ENCODE data around the gene TMEM208.

TMEM208 gene

DNA sequence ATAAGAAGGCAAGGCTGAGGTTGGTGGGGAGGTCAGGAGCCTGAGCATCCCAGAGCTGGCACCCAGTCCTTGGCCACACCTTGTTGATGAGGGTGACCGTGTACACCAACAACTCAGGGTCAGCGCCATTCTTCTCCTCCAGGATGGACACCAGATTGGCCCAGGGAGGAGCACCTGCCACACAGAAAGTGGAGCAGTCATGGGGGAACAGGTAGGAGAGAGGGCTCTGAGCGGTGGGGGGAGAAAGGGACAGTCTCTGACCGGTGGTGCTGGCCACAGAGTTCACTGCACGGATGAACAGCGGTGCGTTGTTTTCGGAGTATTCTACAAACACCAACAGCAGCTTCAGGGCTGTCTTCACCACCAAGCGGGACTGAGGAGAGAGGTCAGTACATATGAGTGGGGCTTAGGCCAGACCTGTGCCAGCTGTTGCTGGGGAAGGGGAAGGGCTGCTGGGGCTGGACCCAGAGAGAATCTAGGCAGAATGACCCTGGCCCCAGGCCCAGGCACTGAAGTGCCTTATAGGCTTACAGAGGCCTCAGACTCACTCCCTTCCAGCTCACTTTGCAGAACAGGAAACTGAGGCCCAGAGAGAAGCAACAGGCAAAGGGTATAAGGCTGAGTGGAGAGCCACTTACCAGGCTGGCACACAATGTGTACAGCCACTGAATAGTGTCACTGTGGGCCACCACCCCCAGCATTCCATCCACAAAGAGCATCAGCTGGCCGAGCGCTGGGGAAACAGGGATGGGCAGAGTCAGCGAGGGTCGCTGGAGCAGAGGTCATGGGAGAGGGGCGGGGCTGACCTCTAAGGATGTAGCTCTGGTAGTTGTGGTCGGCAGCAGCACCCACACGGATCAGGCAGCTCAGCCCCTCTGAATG, 10.7 kb downstream of the TMEM208 start:
- DNase-seq (ENCODE audit: low read depth in 2 of 2), result no peak

DNA sequence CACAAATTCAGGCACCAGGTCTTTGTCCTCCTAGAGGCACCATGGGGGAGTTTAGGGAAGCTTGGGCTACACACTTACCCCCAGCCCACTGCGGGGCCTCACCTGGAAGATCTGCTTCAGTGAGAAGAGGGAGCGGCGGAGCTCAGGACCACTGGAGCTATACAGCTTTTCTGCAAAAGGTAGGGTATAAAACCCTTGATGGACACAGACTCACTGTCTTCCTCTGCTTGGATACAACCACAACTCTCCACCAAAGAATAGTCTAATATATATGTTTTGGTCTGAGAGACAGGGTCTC, 11.3 kb downstream of the TMEM208 start:
- DNase-seq (ENCODE audit: low read depth in 2 of 2), result no peak

DNA sequence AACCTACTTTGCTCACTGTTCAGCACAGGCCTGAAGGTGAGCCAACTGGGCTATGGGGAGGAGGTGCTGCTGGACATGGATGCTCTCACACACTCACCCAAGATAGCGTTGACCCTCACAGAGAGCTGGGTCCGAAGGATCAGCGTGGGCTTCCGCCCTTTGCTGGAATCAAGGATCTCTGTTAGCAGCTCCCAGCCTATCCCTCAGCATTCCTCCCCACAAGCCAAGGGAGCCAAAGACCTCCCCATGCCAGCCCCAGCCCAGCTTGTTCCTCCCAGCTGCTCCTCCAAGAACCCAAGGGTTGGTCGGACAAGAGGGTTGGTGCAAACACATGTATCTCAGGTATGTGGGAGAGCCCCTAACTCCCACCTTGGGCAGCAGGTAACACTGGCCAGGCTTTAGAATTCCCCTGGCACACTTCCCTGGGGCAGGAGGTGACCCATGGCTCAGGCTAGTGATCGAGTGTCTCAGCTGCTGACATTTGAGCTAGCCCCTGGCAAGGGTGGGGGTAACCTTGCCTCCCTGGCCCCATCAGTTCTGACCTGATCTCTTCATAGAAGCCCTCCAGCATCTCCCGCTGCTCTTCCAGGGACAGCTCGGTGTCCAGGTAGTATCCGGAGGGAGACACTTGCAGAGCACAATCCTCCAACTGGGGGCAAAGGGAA, 12.0 kb downstream of the TMEM208 start:
- no peak for DNase-seq (ENCODE audit: low read depth in 2 of 2)

DNA sequence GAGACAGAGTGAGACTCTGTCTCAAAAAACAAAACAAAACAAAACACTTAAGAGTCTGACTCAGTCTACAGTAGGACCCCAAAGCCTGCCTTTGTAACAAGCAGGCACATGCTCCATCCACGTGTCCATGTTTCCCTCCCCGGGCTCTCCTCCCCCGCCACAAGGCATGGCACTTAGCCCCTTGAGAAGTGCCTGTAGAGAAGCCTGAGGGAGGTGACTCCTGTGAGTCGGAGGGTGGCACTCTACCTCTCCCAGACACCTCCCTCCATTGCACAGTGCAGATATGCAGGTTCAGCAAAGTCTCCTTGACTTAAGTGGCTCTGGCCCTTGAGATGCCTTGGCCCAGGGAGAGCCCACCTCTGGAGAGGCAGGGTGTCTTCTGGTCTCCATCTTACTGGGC, 13.6 kb downstream of the TMEM208 start:
- no peak for DNase-seq (ENCODE audit: low read depth in 2 of 2)

DNA sequence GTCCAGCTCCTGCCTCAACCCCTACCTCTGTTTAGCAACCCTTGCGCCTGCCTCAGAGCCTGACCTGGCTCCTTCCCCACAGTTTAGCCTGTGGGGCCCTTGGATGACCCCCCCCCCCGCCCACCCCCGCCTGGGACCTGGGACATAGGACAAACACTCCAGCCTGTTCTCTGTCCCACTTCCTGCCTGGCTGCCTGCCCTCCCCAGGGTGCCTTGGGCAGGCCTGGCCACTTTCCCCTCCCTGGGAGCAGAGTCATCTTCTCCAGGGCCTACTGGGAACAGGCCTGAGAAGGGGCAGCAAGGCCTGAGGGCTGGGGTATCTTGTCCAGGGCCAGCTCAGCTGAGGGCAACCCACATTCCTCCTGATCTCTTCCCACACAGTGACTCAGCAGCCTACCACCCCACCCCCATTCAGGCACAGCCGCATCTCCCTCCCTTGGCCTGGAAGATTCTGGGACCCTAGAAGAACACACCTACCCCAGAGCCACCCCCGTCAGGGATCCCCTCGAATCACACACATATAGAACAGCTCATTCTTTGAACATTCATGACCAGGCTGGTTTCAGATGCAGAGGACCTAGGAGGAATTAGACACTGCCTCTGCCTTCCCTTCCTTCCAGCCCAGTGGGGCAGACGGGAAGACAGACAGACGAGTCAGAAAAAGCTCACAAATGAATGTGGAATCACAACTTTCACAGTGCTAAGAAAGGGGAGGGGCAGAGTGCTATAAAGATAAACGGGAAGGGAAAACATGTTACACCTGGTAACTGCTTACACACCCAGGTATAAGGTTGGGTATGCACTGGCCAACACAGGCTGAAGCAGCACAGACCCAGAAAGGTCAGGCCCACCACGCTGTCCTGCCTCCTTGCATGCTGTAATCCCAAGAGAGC, 14.3 kb downstream of the TMEM208 start:
- no peak for DNase-seq (ENCODE audit: low read depth in 2 of 2)

DNA sequence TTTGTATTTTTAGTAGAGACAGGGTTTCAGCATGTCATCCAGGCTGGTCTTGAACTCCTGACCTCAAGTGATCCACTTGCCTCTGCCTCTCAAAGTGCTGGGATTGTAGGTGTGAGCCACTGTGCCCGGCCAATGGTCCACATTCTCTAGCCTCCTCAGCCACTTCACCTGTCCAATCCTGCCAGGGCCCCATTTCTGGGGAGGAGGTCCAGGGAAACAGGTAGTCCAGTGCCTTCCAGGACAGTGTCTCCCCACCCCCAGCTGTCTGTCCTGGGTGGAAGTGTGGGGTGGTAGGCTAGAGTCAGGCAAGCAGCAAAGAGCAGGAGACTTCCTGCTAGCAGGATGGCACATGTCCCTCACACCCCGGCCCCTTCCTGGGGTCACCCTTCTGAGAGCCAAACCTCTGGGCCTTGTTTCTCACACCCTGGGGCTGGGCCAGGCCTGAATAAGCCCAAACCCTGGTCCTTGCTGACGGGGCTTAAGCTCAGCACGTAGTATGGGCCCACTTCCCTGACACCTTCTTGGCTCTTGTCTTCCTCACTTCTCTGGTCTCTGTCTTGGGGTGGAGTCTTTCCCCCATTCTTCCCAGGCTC, 15.3 kb downstream of the TMEM208 start:
- no peak for DNase-seq (ENCODE audit: low read depth in 2 of 2)

DNA sequence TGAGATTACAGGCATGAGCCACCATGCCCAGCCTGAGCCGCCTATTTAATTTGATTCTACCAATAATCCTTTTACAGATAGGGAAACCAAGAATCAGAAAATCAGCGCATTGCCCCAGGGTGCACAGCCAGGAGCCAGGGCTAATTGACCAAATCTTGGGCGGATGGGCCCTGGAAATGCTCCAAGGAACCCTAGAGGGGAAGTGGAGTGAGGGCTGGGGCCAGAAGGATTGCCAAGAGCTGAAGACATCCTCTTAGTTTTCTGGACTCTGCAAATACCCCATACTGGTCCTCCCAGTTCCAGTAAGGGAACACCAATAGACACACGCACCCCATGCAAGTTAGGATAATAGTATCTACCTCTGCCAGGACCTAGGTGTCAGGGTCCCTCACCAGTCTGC, 16.6 kb downstream of the TMEM208 start:
- DNase-seq (ENCODE audit: low read depth in 2 of 2), result no peak

DNA sequence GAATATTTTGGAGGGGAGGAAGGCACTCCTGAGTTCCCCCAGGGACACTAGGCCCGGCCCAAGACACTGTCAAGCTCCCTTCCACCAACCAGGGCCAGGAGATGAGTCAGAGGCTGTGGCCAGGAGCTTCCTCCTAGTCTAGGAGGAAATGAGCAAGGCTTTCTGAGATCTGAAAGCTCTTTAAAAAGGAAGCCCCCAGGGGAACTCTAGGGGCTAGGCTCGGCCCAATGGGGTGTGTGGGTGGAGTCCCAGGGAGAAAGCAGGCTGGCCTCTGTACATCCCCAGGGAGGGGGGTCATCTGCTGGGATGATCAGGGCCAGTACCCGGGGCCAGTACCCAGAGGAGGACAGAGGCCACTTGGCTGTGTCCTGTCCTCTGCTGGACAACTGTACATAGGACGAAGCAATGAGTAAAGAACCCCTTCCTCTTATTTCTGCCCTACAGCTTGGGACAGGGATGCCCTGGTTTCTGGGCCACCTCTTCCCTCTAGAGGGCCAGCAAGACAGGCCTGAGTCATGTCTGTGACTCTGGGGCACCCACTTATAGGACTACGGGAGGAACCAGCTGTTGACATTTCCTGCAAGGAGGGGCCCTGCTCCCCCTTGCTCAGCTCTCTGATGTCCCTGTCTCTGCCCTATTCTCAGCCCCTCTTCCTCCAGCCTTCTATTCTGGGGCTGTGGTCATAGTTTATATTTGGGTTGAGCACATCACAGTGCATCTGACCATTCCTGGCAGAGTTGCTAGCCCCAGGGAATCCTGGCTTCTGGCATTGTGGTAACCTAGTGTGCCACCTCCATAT, 17.7 kb downstream of the TMEM208 start:
- DNase-seq (ENCODE audit: low read depth in 2 of 2), result peak; percentile 58 to 64

DNA sequence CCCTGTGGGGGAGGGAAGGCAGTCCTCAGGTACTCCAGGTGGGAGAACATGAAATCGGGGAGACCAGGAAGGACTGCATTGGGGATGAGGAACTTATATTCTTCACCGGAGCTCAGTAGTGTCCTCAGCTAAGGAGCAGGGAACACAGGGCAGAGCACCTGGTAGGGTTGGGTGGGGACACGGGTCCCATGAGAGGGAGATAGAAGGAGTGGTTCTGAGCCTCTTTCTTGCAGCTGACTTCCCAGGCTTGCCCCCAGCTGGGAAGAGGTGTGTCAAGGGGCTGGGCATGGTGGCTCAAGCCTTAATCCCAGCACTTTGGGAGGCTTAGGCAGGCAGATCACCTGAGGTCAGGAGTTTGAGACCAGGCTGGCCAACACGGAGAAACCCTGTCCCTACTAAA, 18.3 kb downstream of the TMEM208 start:
- DNase-seq (ENCODE audit: low read depth in 2 of 2), result no peak

DNA sequence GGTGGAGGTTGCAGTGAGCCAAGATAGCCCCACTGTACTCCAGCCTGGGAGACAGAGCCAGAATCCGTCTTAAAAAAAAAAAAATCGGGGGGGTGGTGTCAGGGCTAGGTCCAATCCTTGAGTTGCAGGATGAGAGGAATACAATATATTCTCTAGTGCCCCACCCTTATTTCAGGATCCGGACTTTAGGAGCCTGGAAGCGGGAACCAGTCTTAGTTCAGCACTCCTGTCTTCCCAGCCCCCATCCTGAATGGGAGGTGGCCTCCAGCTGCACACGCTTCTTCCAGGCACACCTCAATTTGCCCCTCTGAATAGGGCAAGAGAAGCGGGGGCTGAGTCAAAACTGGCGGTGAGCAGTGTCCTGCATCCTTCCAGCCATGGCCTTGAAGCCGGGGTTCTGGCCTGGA, 18.7 kb downstream of the TMEM208 start:
- DNase-seq (ENCODE audit: low read depth in 2 of 2), result no peak

DNA sequence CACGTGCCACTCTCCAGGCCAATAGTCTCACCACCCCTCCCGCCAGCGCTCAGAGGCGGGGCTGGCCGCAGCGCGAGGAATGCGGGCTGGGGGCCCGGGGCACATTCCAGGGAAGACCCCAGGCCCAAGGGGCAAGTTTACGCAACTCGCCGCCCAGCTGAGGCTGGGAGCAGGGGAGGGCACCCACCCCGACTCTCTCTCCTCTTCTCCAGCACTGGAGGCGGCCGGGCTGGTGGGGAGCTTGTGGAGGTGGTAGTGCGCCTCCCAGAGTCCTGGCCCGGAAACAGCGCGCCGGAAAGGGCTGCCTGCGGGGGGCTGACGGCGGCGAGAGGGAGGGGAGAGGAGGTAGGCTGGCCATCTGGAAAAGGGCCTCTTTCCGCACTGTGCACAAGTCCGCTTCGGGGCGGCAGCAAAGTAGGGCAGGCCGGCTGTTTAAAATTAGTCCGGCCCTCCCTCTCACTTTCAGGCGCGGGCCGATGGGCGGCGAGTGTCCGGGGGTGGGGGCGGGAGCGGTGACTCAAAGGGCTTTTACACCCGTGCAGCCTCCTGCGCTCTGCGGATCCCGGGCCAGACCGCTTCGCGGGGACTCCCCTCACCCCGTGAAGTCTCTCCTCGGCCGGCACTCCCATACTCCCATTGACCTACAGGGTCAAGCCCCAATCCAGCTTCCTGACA, 19.3 kb downstream of the TMEM208 start:
- peak in 1 of 2 donors; percentile 32 for DNase-seq (ENCODE audit: low read depth in 2 of 2)

DNA sequence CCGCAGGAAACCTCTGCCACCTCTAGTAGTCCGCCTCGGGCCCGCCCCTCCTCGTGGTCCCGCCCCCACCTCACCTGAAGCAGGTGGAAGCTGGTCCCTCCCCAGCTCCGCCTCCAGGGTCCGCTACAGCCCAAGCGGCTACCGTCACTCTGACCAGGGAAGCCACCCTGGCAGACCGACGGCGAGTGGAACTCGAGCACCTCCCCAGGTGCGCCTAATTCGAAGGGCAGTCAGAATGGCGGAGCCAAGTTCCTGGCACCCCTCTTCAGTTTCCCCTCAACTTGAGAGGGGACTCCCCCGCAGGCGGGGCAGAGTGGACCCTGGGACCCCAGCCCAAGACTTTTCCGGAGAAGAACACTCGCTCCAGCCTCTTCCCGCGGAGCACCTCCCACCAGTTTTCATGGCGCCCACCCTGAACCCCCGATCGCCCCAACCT, 19.8 kb downstream of the TMEM208 start:
- peak in 1 of 2 donors; percentile 41 for DNase-seq (ENCODE audit: low read depth in 2 of 2)

DNA sequence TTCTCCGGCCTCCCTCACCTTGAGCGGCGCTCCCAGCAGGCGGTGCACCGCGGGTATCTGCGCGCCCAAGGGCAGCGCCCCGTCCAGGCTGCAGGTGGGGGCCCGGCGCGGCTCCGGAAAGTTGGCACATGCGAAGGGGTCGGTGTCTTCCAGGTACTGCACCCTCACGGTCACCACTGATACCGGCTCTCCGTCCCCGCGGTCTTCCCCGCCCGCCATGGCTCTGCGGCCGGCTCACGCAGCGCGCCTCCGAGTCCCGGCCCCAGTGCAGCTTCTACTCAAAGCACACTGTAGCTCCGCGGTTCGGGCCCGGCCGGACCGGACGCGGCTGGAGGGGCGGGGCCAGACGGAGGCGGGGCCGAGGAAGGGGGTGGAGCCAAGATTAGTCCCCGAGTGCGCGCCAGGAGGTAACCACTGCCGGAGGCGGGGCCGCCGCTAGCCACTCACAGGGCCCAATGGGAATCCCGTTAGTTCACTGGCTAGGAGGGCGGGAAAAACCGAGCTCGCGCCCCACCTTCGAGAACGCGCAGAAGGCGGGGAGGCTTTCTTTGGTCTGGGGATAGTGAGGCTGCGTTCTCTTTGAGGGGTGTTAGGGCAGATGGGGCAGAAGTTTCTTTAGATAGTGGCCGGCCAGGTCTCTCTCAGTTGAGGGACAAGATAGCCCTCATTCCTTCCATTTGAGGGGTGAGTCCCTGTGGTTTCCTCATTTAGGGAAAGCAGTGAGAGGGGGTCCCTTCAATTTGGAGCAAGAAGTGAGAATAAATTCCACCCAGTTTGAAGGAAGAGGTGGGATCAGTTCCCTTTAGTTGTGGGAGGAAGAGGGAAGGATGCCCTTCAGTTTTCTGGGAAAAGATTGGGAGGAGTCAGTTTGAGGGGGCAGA, 20.5 kb downstream of the TMEM208 start, which contains the start of gene FHOD1:
Gene FHOD1, minus strand, starts transcription at position 290 of the 881 bp plus-strand sequence. Its CDS starts 71 bp downstream, at position 219.
- peak; percentile 92 to 98 for DNase-seq (ENCODE audit: low read depth in 2 of 2)

DNA sequence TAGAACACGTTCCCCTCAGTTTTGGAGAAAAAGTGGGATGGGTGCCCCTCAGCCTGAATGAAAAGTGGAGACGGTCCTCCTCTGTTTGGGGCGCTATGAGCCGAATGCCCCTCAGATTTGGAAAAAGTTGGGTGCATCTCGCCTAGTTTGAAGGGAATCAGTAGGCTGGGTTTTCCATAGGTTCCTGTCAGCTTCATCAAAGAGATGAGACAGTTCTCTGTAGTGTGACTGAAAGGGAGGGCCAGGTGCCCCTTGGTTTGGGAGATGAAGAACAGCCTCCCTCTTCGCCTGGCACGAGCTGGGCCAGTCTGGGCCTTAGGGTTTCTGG, 21.1 kb downstream of the TMEM208 start:
- no peak for DNase-seq (ENCODE audit: low read depth in 2 of 2)

DNA sequence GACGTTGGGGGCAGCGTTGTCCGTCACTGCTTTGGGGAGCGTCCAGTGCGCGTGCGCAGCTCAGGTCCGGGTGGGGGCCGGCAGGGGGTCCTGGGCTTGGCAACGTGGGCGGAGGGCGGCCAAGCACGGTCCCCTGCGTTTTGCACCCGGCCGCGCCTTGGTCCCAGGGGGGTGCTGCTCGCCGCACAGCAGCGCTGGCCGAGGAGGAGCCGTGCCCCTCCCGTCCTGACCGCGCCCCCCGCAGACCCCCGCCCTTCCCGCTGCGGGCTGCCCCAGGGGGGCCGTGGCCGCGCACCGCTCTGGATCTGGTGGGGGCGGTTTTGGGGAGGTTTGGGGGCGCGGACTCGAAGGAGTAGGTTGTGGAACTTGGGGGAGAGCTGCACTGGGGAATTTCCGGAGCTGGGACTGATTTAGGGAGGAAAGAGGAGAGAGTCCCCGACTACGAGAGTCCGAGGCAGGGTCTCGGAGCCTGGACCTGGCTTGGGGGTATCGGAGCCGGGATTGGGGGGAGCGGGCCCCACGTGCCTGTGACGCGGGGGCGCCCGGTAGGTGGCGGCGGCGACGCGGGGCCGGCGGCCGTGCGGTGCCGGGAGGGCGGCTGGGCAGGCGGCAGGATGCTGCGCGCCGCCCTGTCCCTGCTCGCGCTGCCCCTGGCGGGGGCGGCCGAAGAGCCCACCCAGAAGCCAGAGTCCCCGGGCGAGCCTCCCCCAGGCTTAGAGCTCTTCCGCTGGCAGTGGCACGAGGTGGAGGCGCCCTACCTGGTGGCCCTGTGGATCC, 21.7 kb downstream of the TMEM208 start, which contains the start of gene SLC9A5:
Gene SLC9A5, plus strand, starts transcription at position 579 of the 777 bp plus-strand sequence. Its CDS starts 36 bp downstream, at position 615.
- DNase-seq (ENCODE audit: low read depth in 2 of 2), result peak in 1 of 2 donors; percentile 32

DNA sequence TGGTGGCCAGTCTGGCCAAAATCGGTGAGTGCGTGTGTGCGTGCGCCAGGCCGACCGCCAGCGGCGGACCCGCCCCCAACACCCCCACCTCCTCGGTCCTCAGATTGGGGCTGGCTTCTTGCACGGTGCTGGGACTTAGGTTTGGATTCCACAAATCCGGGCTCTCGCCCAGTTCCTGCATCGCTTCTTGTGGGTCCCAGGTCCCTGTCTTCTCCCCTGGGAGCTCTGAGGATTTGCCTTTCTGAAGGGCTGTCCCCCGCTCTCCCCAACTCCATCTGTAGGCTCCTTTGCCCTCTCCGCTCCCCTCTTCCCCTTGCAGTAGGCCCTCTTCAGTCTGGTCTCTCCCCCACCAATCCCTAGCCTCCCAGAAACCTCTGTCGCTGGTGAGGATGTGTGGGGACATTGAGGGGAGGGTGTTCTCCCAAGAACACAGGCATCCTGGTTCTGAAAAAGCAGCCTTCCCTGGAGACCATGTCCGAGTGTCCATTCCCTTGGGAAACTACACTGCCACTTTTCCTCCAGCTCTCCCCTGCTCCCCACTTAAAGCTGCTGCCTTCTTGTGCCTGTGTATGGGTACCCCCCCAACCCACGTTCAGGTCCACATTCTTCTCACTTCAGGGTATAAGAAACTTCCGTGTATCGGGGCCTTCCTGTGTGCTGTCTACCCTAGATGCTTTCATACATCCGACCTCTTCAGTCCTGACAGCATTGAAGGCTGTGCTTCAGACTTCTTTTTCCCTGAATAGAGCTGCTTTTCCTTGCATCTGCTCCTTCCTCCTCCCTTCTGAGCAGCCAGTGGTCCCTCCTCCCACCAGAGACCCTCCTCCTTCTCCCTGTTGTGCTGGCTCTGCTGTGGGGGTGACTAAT, 22.5 kb downstream of the TMEM208 start:
- DNase-seq (ENCODE audit: low read depth in 2 of 2), result no peak

DNA sequence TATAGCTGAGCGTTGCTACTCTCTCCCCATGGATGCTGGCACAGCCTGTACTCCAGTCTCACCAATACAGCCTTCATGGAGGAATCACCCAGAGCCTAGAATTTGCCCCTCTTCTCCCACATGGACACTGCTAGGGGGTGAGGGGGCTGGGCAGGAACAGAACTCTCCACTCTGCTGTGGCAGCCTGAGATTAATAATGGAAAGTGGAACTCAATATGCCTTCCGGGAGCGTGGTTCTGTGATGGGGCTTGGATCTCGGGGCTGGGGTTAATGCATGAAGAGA, 23.1 kb downstream of the TMEM208 start:
- DNase-seq (ENCODE audit: low read depth in 2 of 2), result no peak
